Subcutaneous adipose tissue (tissue), 4 donors: Measurements from ENCODE around the gene ZNF275. TPM values are rescaled to one million over a fixed set of nuclear protein-coding genes. Genes with fewer than 3 reads are reported as not detected.

Experiments
- total RNA-seq, 4 donors: library from RNA; depleted of rRNA; stranded (reverse); fragments of >200 nt; gene quantifications; one replicate each; pipeline ENCODE4 v1.1.0, GENCODE V29; 2016
- TF ChIP-seq, protein P1 (sequence below): fragments of 450-650 bp; IDR thresholded peaks from one replicate; pipeline ENCODE4 v1.5.1; 2016; ENCODE audit warnings: low read depth, mild to moderate bottlenecking, control low read depth, antibody characterized with exemption, moderate library complexity

The ZNF275 gene
- total RNA-seq, 4 donors from 2014 or later, result 8.3 to 30.9 (median 15.9) TPM

DNA sequence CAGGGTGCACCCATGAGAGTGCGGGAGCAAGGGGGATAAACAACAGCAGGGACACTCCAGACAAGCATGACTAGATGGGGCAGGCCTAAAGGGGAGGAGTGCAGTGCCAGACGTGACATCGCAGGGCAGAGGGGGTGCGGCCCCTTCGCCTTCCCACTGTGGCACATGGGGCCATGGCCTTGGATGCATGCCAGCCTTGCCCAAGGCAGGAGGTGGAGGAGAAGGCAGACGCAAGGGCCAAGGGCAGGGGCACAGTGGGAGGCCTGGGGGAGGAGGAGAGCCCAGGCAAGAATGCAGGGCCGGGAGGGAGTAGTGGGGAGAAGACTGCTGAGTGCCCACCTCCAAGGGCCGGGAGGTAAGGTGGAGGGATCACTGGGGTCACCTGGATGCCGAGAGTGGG is 45.6 kb downstream of the ZNF275 start:
- TF ChIP-seq, protein P1, sequence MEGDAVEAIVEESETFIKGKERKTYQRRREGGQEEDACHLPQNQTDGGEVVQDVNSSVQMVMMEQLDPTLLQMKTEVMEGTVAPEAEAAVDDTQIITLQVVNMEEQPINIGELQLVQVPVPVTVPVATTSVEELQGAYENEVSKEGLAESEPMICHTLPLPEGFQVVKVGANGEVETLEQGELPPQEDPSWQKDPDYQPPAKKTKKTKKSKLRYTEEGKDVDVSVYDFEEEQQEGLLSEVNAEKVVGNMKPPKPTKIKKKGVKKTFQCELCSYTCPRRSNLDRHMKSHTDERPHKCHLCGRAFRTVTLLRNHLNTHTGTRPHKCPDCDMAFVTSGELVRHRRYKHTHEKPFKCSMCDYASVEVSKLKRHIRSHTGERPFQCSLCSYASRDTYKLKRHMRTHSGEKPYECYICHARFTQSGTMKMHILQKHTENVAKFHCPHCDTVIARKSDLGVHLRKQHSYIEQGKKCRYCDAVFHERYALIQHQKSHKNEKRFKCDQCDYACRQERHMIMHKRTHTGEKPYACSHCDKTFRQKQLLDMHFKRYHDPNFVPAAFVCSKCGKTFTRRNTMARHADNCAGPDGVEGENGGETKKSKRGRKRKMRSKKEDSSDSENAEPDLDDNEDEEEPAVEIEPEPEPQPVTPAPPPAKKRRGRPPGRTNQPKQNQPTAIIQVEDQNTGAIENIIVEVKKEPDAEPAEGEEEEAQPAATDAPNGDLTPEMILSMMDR, result no peak

DNA sequence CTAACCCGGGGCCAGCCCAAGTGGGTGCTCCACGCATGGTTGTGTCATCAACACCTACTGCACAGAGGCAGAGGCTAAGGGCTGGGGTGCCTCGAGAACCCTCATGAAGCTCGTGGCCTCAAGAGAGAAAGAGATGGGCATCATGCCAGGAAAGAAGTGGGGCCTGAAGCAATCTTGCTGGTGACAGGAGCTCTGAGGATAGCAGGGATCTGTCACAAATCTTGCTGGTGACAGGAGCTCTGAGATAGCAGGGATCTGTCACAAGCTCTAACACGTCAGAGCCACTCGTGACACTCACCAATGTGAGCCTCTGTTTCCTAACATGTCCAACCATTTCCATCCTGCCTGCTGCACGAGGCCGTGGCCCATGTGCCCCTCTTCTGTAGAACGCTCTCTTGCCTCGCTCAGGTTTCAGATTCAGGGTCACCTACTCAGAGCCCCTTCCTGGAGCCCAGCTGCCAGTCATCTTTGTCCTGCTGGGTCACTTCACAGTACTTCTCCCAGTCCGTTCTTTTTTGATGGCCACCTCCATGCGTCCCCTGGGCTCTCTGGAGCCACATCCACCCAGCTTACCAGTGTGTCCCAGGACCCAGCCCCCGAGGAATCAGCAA is 46.1 kb downstream of the ZNF275 start:
- TF ChIP-seq, protein P1, result no peak

DNA sequence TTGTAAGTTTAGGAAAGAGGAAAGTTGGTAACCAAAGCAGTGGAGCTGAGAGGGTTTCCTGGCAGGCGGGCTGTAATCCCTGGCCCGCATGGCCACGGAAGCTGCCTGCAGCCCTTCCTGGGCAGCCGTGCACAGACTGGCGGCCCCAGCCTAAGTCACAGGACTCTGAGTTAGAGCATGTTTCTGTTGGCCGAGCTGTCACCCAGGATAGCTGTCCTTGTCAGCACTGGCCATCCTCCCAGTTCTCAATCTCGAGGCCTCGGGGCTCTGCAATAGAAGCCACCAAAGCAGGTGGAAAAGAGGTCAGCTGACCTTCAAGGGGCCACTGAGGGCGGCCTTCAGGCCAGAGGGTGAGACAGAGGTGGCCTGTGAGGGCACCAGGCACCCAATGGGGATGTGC is 46.7 kb downstream of the ZNF275 start:
- TF ChIP-seq, protein P1, result no peak

DNA sequence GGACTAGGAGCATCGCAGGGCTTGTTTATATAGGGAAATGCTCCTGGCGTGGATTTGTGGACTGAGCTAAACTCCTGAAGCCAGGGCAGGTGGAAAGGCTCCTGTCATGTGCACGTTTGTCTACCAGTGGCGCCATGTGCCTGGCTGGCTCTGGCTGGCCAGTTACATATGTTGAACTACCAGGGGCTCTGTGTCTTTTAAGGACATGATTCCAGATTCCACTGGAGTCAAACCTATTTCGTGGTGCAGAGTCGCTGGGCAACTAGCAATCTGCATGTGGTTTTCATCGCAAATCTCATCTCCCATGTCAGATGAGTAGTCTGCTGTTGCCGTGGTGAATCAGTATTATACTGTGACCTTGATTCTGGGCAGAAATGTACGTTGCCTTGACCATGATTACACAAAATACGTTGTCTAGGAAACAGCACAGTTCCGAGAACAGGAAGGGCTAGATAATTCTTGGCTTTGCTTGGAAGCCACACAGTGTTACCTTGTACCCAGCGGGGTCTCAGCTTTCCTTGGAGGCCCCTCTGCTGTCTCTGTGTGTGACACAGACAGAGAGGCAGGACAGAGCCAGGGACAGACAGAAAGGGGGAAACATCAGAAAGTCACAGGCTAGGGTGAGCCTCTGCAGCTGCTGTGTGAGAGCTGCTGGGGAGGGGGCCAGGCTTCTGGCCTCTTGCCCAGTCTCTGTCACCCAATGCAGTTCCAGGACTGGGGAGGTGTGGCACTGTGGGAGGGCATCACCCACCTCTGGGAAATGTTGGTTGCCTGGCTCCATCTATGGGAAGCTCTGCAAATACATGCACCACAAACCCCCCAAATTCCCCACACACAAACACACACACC is 48.0 kb downstream of the ZNF275 start:
- TF ChIP-seq, protein P1, result no peak

DNA sequence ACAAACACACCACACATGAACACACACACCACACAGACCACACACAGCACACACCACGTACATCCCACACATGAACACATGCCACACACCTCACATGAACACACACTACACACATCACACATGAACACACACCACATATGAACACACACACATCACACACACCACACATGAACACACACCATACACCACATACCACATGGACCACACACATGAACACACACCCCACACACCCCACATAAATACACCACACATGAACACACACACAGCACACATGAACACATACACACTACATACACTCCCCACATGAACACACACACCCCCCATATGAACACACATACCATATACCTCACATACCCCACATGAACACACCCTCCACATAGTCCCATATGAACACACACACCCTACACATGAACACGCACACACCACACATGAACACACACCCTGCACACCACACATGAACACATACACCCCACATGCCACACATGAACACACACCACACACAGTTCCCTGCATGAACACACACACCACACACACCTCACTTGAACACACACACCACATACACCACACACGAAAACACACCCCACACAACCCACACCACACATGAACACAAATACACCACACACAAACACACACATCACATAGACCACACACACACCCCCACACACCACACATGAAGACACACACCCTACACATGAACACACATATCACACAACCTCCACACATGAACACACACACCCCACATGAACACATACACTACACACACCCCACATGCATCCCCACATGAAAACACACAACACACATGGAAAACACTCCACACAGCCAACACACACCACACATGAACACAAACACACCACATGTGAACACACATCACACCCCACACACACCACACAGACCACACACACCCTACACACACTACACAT is 48.9 kb downstream of the ZNF275 start:
- TF ChIP-seq, protein P1, result no peak

DNA sequence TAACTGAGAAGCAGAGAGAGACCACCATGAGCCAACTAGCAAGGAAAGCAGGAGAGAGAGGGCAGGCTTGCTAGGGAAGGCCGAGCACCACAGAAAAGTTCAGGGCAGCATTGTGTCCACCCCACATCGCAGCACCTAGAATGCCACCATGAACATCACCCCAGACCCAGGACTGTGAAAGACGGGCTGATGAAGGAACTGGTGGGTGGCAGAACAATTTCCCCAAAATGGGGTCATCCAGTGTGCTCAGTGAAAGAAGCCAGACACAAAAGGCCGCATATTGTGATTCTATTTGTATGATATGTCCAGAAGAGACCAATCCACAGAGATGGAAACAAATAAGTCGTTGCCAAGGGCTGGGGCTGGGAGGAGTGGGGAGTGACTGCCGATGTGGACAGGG is 50.4 kb downstream of the ZNF275 start:
- TF ChIP-seq, protein P1, result no peak
